Omental fat pad (tissue), 4 donors: ENCODE measurements around the gene FSTL5. TPM values are rescaled to one million over a fixed set of nuclear protein-coding genes. Genes with fewer than 3 reads are reported as not detected.

Experiments
- ATAC-seq: fragments of 150-250 bp; one replicate; pipeline ENCODE4 v1.9.1; 2016; ENCODE audit warnings: mild to moderate bottlenecking, moderate library complexity; ENCODE audit not compliant: low FRiP score
- DNase-seq: peaks from one replicate; pipeline ENCODE4 v3.0.0-alpha.2; 2019; ENCODE audit warnings: low spot score
- total RNA-seq, 4 donors: library from RNA; depleted of rRNA; stranded (reverse); fragments of >200 nt; gene quantifications; one replicate each; pipeline ENCODE4 v1.1.0, GENCODE V29; 2016
- TF ChIP-seq, protein P1 (sequence below), 3 donors: fragments of 450-650 bp; IDR thresholded peaks; one replicate each; pipeline ENCODE4 v1.5.1; 2016 to 2017; ENCODE audit warnings: antibody characterized with exemption in 3 of 3, mild to moderate bottlenecking in 3 of 3, moderate library complexity in 2 of 3

The FSTL5 gene
- total RNA-seq, 4 donors from 2014 or later, result not detected

DNA sequence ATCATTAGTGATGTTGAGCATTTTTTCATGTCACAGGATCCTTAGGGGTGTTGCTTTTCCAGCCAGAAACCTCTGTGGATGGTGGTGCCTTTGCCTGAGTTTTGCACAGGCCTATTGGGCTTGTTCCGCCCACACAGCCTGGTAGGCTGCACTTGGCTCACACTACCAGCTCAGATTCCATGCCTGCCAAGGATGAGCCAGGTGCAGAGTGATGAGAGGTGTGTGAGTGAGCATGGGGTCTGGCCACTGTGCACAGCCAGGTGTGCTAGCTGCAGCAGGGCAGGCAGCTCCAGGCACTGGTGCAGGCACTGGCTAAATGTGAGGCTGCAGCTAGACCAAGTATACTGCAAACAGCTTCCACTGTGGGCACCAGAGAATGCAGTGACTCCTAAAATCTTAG, 341.6 kb downstream of the FSTL5 start:
- ATAC-seq (no peak), DNase-seq (no peak)
- TF ChIP-seq, protein P1, sequence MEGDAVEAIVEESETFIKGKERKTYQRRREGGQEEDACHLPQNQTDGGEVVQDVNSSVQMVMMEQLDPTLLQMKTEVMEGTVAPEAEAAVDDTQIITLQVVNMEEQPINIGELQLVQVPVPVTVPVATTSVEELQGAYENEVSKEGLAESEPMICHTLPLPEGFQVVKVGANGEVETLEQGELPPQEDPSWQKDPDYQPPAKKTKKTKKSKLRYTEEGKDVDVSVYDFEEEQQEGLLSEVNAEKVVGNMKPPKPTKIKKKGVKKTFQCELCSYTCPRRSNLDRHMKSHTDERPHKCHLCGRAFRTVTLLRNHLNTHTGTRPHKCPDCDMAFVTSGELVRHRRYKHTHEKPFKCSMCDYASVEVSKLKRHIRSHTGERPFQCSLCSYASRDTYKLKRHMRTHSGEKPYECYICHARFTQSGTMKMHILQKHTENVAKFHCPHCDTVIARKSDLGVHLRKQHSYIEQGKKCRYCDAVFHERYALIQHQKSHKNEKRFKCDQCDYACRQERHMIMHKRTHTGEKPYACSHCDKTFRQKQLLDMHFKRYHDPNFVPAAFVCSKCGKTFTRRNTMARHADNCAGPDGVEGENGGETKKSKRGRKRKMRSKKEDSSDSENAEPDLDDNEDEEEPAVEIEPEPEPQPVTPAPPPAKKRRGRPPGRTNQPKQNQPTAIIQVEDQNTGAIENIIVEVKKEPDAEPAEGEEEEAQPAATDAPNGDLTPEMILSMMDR (IDR thresholded peaks at IDR 0.05), result no peak

DNA sequence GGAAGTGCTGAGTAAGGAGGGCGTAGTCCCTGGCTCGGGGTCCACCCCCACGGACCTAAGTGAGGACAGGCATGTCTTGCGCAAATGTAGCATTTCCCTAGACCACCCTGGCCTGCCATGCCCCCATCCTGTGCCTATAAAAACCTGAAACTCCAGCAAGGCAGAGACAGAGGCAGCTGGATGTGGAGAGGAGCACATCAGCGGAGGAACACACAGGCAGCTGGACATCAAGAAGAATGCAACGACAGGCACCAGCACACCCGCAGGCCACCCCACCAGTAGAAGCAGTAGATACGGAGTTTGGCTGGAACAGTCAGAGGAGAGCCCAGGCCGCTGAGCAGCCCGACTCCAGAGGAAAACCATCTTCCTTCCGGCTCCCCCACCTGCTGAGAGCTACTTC, 345.9 kb downstream of the FSTL5 start:
- DNase-seq, result no peak
- ATAC-seq, result no peak
- TF ChIP-seq, protein P1 (IDR thresholded peaks at IDR 0.05), result no peak

DNA sequence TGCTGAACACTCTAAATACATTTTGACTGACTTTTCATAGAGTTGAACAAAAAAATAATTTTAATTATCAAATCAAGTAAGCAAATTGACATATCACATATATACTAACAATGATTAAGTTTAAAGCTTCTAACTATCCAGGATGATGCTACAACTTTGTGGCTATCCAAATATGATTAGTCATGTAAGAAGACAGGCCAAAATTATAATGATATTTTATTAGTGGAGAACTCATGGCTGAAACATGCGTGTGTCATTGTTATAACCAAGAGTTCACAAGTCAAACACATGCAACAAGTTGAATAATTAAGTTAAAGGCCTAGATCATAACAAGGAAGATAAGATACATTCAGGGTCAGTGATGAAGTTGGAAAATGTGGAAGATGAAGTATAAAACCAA, 346.8 kb downstream of the FSTL5 start:
- ATAC-seq (no peak), DNase-seq (no peak)
- TF ChIP-seq, protein P1 (IDR thresholded peaks at IDR 0.05), result no peak

DNA sequence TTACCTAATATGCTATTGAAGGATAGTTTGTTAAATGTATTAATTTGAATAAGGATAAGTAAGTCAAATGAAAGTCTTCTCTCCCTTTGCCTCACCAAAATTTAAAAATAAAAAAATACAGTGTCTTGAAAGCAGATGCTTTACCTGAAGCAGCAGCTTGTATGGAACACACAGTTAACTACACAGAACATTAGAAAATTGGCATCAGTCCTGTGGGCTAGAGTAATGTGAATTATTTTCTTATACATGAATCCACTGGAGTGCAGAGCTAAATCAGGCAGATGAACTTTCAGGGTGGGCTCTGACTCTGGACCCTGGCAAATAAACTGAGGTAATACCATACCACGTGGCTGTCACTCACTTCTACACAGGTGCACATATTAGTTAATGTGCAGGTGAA, 348.0 kb downstream of the FSTL5 start:
- TF ChIP-seq, protein P1 (IDR thresholded peaks at IDR 0.05), result no peak
- no peak for DNase-seq
- no peak for ATAC-seq

DNA sequence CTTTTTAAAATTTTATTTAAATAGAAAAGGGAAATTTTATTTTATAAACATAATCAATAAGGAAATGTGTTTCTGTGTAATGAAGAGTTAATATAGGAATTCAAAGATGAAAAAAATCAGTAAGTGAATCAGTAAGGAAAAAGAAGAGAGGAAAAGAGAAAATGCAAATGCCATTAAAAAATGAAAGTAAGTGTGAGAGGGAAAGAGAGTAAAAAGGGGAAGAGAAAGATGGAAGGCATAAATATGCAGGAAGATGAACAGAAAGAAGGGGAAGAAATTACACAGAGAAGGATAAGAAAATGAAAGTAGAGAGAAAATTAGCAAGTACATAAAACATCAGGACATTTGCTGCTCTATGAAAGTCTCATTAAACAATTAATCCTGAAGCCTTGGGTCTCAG, 349.9 kb downstream of the FSTL5 start:
- DNase-seq, result no peak
- no peak for ATAC-seq
- TF ChIP-seq, protein P1 (IDR thresholded peaks at IDR 0.05), result no peak

DNA sequence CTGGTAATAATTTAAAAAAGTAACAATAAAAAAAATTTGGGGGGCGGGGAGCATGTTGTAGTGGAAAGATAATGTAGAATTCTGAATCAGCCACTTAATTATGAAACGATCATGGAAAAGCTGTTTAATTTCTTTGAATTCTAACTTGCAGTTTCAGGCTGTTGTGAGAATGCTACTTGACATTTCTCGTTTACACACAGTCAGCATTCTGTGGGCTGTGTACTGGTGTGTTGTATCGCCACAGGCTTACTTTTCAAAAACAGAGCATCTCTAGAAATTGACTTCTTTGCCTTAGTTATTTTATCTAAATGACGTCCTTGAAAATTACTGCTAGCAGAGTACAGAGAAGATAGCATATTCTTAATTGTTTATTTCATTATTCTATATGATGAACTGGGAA, 350.4 kb downstream of the FSTL5 start:
- no peak for DNase-seq
- TF ChIP-seq, protein P1 (IDR thresholded peaks at IDR 0.05), result no peak
- ATAC-seq, result no peak

DNA sequence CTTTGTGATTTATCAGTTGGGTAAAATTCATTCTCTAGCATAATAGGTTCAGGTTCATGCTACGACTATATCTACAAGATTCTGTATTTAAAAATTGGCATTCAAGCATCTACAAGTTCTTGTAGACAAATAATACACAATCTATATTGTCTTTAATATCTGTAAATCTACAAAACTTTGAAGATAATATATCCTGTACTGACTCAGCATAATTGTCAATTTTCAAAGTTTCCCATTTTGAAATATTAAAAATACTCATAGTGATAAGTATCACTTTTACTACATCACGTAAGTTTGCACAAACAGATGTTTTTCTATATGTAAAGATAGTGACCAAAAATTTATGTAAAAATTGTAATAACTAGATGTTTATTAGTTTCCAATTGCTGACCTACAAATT, 360.6 kb downstream of the FSTL5 start:
- TF ChIP-seq, protein P1 (IDR thresholded peaks at IDR 0.05), result no peak
- DNase-seq (no peak), ATAC-seq (no peak)
